Stomach (tissue), 4 donors: Measurements from ENCODE around the gene CEMIP.

ENCODE experiments used
- EP300 ChIP-seq: sonication (generic); formaldehyde crosslinking; IDR thresholded peaks from one replicate; pipeline ENCODE4 v1.6.1; 2017; ENCODE audit warnings: antibody characterized with exemption
- TF ChIP-seq, protein P1 (sequence below), 7 experiments: fragments of 450-650 bp in 4 of 7; fragments of 200-600 bp in 3 of 7; sonication (generic) in 3 of 7; IDR thresholded peaks; one replicate each; pipeline ENCODE4 v1.5.1; 2016 to 2019; ENCODE audit warnings: antibody characterized with exemption in 7 of 7, control low read depth in 2 of 7, mild to moderate bottlenecking in 1 of 7

DNA sequence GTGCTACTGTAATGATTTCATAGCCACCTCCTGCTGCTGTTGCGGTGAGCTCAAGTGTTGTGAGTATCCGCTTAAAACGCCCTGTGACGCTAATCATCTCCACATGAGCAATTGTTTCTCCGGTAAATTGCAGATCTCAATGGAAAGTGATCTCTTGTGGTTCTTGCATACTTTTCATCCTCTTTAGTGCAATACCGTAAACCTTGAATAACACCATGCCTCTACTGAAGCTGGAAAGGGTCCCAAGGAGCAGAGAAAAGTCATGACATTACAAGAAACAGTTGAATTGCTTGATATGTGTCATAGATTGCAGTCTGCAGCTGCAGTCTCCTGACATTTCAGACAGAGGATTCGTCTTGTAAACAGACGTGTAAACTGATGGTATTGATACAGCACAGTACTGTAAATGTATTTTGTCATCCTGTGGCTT lies 6.0 kb upstream of the CEMIP start:
- TF ChIP-seq, protein P1, sequence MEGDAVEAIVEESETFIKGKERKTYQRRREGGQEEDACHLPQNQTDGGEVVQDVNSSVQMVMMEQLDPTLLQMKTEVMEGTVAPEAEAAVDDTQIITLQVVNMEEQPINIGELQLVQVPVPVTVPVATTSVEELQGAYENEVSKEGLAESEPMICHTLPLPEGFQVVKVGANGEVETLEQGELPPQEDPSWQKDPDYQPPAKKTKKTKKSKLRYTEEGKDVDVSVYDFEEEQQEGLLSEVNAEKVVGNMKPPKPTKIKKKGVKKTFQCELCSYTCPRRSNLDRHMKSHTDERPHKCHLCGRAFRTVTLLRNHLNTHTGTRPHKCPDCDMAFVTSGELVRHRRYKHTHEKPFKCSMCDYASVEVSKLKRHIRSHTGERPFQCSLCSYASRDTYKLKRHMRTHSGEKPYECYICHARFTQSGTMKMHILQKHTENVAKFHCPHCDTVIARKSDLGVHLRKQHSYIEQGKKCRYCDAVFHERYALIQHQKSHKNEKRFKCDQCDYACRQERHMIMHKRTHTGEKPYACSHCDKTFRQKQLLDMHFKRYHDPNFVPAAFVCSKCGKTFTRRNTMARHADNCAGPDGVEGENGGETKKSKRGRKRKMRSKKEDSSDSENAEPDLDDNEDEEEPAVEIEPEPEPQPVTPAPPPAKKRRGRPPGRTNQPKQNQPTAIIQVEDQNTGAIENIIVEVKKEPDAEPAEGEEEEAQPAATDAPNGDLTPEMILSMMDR (IDR thresholded peaks at IDR 0.05) = no peak
- no peak for TF ChIP-seq EP300
